Esophagus muscularis mucosa (tissue), 4 donors: ENCODE measurements around the gene RPP40.

Source experiments
- CTCF ChIP-seq, 3 experiments: fragments of 200-600 bp in 2 of 3; fragments of 450-650 bp in 1 of 3; sonication (generic) in 2 of 3; IDR thresholded peaks; one replicate each; pipeline ENCODE4 v1.5.1; 2017 to 2019; ENCODE audit warnings: antibody characterized with exemption in 3 of 3, mild to moderate bottlenecking in 2 of 3, moderate library complexity in 1 of 3
- EP300 ChIP-seq: sonication (generic); formaldehyde crosslinking; IDR thresholded peaks from one replicate; pipeline ENCODE4 v1.6.1; 2017; ENCODE audit warnings: antibody characterized with exemption
- POLR2A ChIP-seq: fragments of 450-650 bp; IDR thresholded peaks from one replicate; pipeline ENCODE4 v1.6.1; 2017; ENCODE audit warnings: antibody characterized with exemption, moderate library complexity, mild to moderate bottlenecking, low read depth
- POLR2AphosphoS5 ChIP-seq, 2 donors: sonication (generic); formaldehyde crosslinking; IDR thresholded peaks; one replicate each; pipeline ENCODE4 v1.6.1; 2017; ENCODE audit warnings: antibody characterized with exemption in 2 of 2

GRCh38 chr6:4987432-4987831 is 16.4 kb downstream of the RPP40 start:
- no peak for TF ChIP-seq EP300
- no peak for TF ChIP-seq POLR2AphosphoS5 (IDR thresholded peaks at IDR 0.05)
- no peak for TF ChIP-seq POLR2A
- TF ChIP-seq CTCF (IDR thresholded peaks at IDR 0.05), result no peak
